Measurements from ENCODE around the gene MYO3A.

- TF ChIP-seq CTCF (IDR thresholded peaks at IDR 0.05) = no peak
- TF ChIP-seq POLR2AphosphoS5 (IDR thresholded peaks at IDR 0.05) = no peak
- TF ChIP-seq EP300 (IDR thresholded peaks at IDR 0.05) = no peak
- TF ChIP-seq POLR2A (IDR thresholded peaks at IDR 0.05; ENCODE audit: low read depth) = no peak
Observed at GRCh38 chr10:26138613-26139012, 204.6 kb downstream of the MYO3A start.

Data from esophagus muscularis mucosa (tissue), 4 donors.